Right ventricle myocardium inferior (tissue), 1 donor: ENCODE data around the gene TNIK. TPM values are rescaled to one million over a fixed set of nuclear protein-coding genes. Genes with fewer than 3 reads are reported as not detected.
A peak's percentile ranks its signal among the peaks of the same experiment; 100 is the strongest.

Experiments used
- ATAC-seq: fragments of 200-7000 bp; cut with Tn5 transposase; one replicate; pipeline ENCODE4 v1.9.1; 2020; ENCODE audit warnings: mild to moderate bottlenecking, moderate library complexity
- DNase-seq: peaks from one replicate; pipeline ENCODE4 v3.0.0; 2021; ENCODE audit errors: missing footprints
- intact Hi-C: fragments of 100-400 bp; cut with DNase I; formaldehyde crosslinking; loops from one replicate; pipeline ENCODE4 v1.11.0; 2022
- long read RNA-seq: library from polyadenylated mRNA; unstranded; transcript quantifications from one replicate; pipeline ENCODE4 v2.0.0, GENCODE V29; 2021
- total RNA-seq: library from RNA; stranded (reverse); fragmentation: NEBNext Ultra II Directional; extraction: Animal tissue kit (Norgen Biotek cat#: 25700); gene quantifications from one replicate; pipeline ENCODE4 v1.2.1, GENCODE V29; 2021
- donor health status: DM: no; HTN: yes; CAD: no; lungs with severe emphysema.

Gene TNIK
- 29.1 TPM for total RNA-seq
- long read RNA-seq, full-length matches to known transcripts = 4 of 8 reads
- long read RNA-seq, partial matches to known transcripts = 3 of 8 reads
- long read RNA-seq, other reads (novel, unspliced or antisense) = 1 of 8 reads

- peak; percentile 94 for DNase-seq
- intact Hi-C loops = loop anchor here (2.0 to 5.0 kb wide), 4 partner anchors 58 to 271 kb away; no protein-coding TSS in a partner anchor
- ATAC-seq = peak; percentile 97
Measured at GRCh38 chr3:171459942-171460724, at the start of gene TNIK. TNIK (minus strand) TSS chr3:171460405; CDS start chr3:171460063, 342 bp downstream.

- no peak for ATAC-seq
- intact Hi-C loops = no loop called here
- no peak for DNase-seq
Measured at GRCh38 chr3:171508676-171509075, 48.5 kb upstream of the TNIK start.

- ATAC-seq (no peak), DNase-seq (no peak)
- intact Hi-C loops = no loop called here
Measured at GRCh38 chr3:171508206-171508605, 48.0 kb upstream of the TNIK start.

- intact Hi-C loops = no loop called here
- DNase-seq (no peak), ATAC-seq (no peak)
Measured at GRCh38 chr3:171506743-171507319, 46.6 kb upstream of the TNIK start.

GRCh38 chr3:171505822-171506333 is 45.7 kb upstream of the TNIK start:
- intact Hi-C loops = no loop called here
- no peak for DNase-seq

GRCh38 chr3:171504376-171504775 is 44.2 kb upstream of the TNIK start:
- DNase-seq = no peak
- intact Hi-C loops = no loop called here
- ATAC-seq = no peak

More at GRCh38 chr3:171505822-171506333, 45.7 kb upstream of the TNIK start:
- no peak for ATAC-seq

GRCh38 chr3:171503817-171504216 is 43.6 kb upstream of the TNIK start:
- no peak for ATAC-seq
- intact Hi-C loops = no loop called here
- DNase-seq = no peak

- intact Hi-C loops = no loop called here
- ATAC-seq (no peak), DNase-seq (no peak)
Measured at GRCh38 chr3:171498921-171499320, 38.7 kb upstream of the TNIK start.

- ATAC-seq (peak; percentile 50), DNase-seq (no peak)
- intact Hi-C loops = no loop called here
Measured at GRCh38 chr3:171497468-171497867, 37.3 kb upstream of the TNIK start.

- intact Hi-C loops = no loop called here
- DNase-seq (no peak), ATAC-seq (no peak)
Measured at GRCh38 chr3:171495413-171495812, 35.2 kb upstream of the TNIK start.

GRCh38 chr3:171494457-171495109 is 34.4 kb upstream of the TNIK start:
- intact Hi-C loops = no loop called here

GRCh38 chr3:171491361-171491760 is 31.2 kb upstream of the TNIK start:
- intact Hi-C loops = no loop called here
- ATAC-seq (no peak), DNase-seq (no peak)

More at GRCh38 chr3:171494457-171495109, 34.4 kb upstream of the TNIK start:
- no peak for DNase-seq
- ATAC-seq = no peak

- ATAC-seq = no peak
- no peak for DNase-seq
- intact Hi-C loops = no loop called here
Measured at GRCh38 chr3:171490901-171491300, 30.7 kb upstream of the TNIK start.

- no peak for ATAC-seq
- intact Hi-C loops = no loop called here
- no peak for DNase-seq
Measured at GRCh38 chr3:171489348-171489747, 29.1 kb upstream of the TNIK start.

- DNase-seq = no peak
- intact Hi-C loops = no loop called here
- ATAC-seq = no peak
Measured at GRCh38 chr3:171488479-171488878, 28.3 kb upstream of the TNIK start.

- intact Hi-C loops = no loop called here
- ATAC-seq (no peak), DNase-seq (no peak)
Measured at GRCh38 chr3:171487382-171487781, 27.2 kb upstream of the TNIK start.

GRCh38 chr3:171485338-171485737 is 25.1 kb upstream of the TNIK start:
- intact Hi-C loops = no loop called here
- ATAC-seq (no peak), DNase-seq (no peak)

GRCh38 chr3:171481011-171481410 is 20.8 kb upstream of the TNIK start:
- intact Hi-C loops = no loop called here
- ATAC-seq = peak; percentile 56
- no peak for DNase-seq

- intact Hi-C loops = no loop called here
- ATAC-seq (no peak), DNase-seq (no peak)
Measured at GRCh38 chr3:171480526-171480925, 20.3 kb upstream of the TNIK start.
